Measurements from ENCODE around the gene CTTNBP2. TPM values are rescaled to one million over a fixed set of nuclear protein-coding genes. Genes with fewer than 3 reads are reported as not detected.

CTTNBP2 gene
- total and polyA plus RNA-seq, 2 donors (not counting 1 experiment from before 2014, with no cell fraction given) = 0.04 to 0.27 TPM

GRCh38 chr7:117717357-117717756 is 155.9 kb downstream of the CTTNBP2 start:
- H3K4me1 Mint-ChIP-seq = no peaks in the 10 kb centered on the region
- Histone ChIP-seq H3K79me2 (ENCODE audit: control insufficient read depth, insufficient read depth, low read length) (no peaks in the 10 kb centered on the region), H3K4me2 (replicated peaks; ENCODE audit: low read depth, low read length, poor library complexity, severe bottlenecking) (no peak overlapping the region), H3K4me1 (ENCODE audit: control insufficient read depth in 2 of 2, insufficient read depth in 2 of 2, low read length in 2 of 2) (no peaks in the 10 kb centered on the region), H3K27me3 (replicated peaks in 1 of 4; ENCODE audit: control extremely low read depth in 1 of 4, control insufficient read depth in 3 of 4, insufficient read depth in 4 of 4, low read length in 3 of 4) (no peaks in the 10 kb centered on the region), H3K4me3 (ENCODE audit: control extremely low read depth in 1 of 5, extremely low read depth in 1 of 5, insufficient read depth in 1 of 5, low read depth in 2 of 5, low read length in 4 of 5) (no peak overlapping the region), H3K9ac (ENCODE audit: low read length) (no peak overlapping the region), H3K36me3 (replicated peaks in 1 of 2; ENCODE audit: control extremely low read depth in 1 of 2, control insufficient read depth in 1 of 2, extremely low read depth in 1 of 2, insufficient read depth in 2 of 2, low read length in 1 of 2) (no peaks in the 10 kb centered on the region), H3K9me3 (ENCODE audit: control extremely low read depth in 1 of 3, control insufficient read depth in 2 of 3, insufficient read depth in 1 of 3, low read length in 2 of 3) (no peaks in the 10 kb centered on the region), H4K20me1 (ENCODE audit: control insufficient read depth, insufficient read depth, low read length, poor library complexity, severe bottlenecking) (no peaks in the 10 kb centered on the region), H3K27ac (ENCODE audit: low read length in 2 of 2) (no peak overlapping the region), H2AFZ (ENCODE audit: insufficient read depth, low read depth, low read length, poor library complexity, severe bottlenecking) (no peak overlapping the region)
- ChIA-PET CTCF (interaction anchor here (0.7 kb wide), 3 partner anchors 32 to 465 kb away, joined by 3 to 6 read pairs (median 3); no protein-coding TSS in a partner anchor), POLR2A (no interaction called here)
- no peaks in the 10 kb centered on the region for H3K9me3 Mint-ChIP-seq (ENCODE audit: insufficient read depth)
- intact Hi-C loops (cut with micrococcal nuclease) = no loop called here
- TF ChIP-seq EZH2 (IDR thresholded peaks at IDR 0.05; ENCODE audit: borderline replicate concordance, insufficient read depth, low read depth, low read length, poor library complexity, severe bottlenecking) = no peak
- no peak for TF ChIP-seq CTCF (IDR thresholded peaks at IDR 0.05)
- WGBS (ENCODE audit: insufficient coverage) = 100% methylated on average over 1 of the region's 2 CpGs
- peaks cover 9% of the 10 kb centered on the region for H3K27me3 Mint-ChIP-seq
- H3K27ac Mint-ChIP-seq = no peak overlapping the region
- no peak for ATAC-seq (ENCODE audit: low read depth)
- no peak for DNase-seq
- H3K4me3 Mint-ChIP-seq = no peak overlapping the region

DNA sequence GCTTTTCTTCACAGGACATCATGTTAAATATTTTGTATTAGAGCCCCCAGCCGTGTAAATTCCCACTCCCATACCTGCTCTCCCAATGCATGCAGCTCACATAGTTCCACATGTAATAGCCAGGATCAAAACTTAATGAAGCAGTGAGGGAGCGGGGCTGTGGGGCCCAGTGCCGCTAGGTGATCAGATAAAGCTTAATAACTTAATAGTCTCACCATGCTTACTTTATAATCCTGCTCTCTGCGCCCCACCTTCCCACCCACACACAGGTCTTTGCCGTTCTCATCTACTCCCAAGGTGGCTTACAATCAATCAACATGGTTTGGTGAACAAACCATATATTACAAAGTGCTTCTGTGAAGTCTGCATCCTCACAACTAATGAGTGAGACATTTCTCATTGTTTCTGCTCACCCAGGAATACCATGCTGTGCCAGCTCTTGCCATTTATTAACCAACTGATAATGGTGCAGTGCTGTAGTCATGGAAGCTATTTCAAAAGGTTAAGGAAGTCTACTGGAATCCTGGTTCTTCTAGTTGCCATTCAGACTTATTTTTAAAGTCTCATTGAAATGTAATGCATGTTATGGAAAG is 156.4 kb downstream of the CTTNBP2 start:
- CTCF ChIA-PET = no interaction called here
- ATAC-seq (ENCODE audit: low read depth) = no peak
- intact Hi-C loops (cut with micrococcal nuclease) = no loop called here

More for the DNA sequence above, 156.4 kb downstream of the CTTNBP2 start:
- H3K4me3 Mint-ChIP-seq = no peak overlapping the region
- peaks cover 9% of the 10 kb centered on the region for H3K27me3 Mint-ChIP-seq
- H3K9me3 Mint-ChIP-seq (ENCODE audit: insufficient read depth) = no peaks in the 10 kb centered on the region
- no peaks in the 10 kb centered on the region for H3K4me1 Mint-ChIP-seq
- no peak overlapping the region for H3K4me3 ChIP-seq (ENCODE audit: control extremely low read depth in 1 of 5, extremely low read depth in 1 of 5, insufficient read depth in 1 of 5, low read depth in 2 of 5, low read length in 4 of 5)
- no CpG with 5 or more reads among the region's 5 CpGs for WGBS (ENCODE audit: insufficient coverage)
- H3K27ac ChIP-seq (ENCODE audit: low read length in 2 of 2) = no peak overlapping the region
- no peak overlapping the region for H3K4me2 ChIP-seq (replicated peaks; ENCODE audit: low read depth, low read length, poor library complexity, severe bottlenecking)
- no peaks in the 10 kb centered on the region for H3K27me3 ChIP-seq (replicated peaks in 1 of 4; ENCODE audit: control extremely low read depth in 1 of 4, control insufficient read depth in 3 of 4, insufficient read depth in 4 of 4, low read length in 3 of 4)
- no peaks in the 10 kb centered on the region for H3K79me2 ChIP-seq (ENCODE audit: control insufficient read depth, insufficient read depth, low read length)
- H2AFZ ChIP-seq (ENCODE audit: insufficient read depth, low read depth, low read length, poor library complexity, severe bottlenecking) = no peak overlapping the region
- H4K20me1 ChIP-seq (ENCODE audit: control insufficient read depth, insufficient read depth, low read length, poor library complexity, severe bottlenecking) = no peaks in the 10 kb centered on the region
- H3K9ac ChIP-seq (ENCODE audit: low read length) = no peak overlapping the region
- no peak overlapping the region for H3K27ac Mint-ChIP-seq
- POLR2A ChIA-PET = no interaction called here
- H3K9me3 ChIP-seq (ENCODE audit: control extremely low read depth in 1 of 3, control insufficient read depth in 2 of 3, insufficient read depth in 1 of 3, low read length in 2 of 3) = no peaks in the 10 kb centered on the region
- no peaks in the 10 kb centered on the region for H3K4me1 ChIP-seq (ENCODE audit: control insufficient read depth in 2 of 2, insufficient read depth in 2 of 2, low read length in 2 of 2)
- no peaks in the 10 kb centered on the region for H3K36me3 ChIP-seq (replicated peaks in 1 of 2; ENCODE audit: control extremely low read depth in 1 of 2, control insufficient read depth in 1 of 2, extremely low read depth in 1 of 2, insufficient read depth in 2 of 2, low read length in 1 of 2)
- no peak for TF ChIP-seq EZH2 (IDR thresholded peaks at IDR 0.05; ENCODE audit: borderline replicate concordance, insufficient read depth, low read depth, low read length, poor library complexity, severe bottlenecking)
- no peak for TF ChIP-seq CTCF (IDR thresholded peaks at IDR 0.05)
- no peak for DNase-seq
